Dedifferentiated amniotic fluid mesenchymal stem cell (primary cell): Measurements from ENCODE around the gene PRKCI.
"Not testable (repeated sequence)": the region's sequence is repeated elsewhere in the genome, so short reads cannot be mapped to it uniquely, and the experiment has no call there.

Experiments
- DNase-seq: peaks from one replicate; pipeline ENCODE4 v3.0.0-alpha.2; 2016; ENCODE audit errors: extremely low spot score

Gene PRKCI

DNA sequence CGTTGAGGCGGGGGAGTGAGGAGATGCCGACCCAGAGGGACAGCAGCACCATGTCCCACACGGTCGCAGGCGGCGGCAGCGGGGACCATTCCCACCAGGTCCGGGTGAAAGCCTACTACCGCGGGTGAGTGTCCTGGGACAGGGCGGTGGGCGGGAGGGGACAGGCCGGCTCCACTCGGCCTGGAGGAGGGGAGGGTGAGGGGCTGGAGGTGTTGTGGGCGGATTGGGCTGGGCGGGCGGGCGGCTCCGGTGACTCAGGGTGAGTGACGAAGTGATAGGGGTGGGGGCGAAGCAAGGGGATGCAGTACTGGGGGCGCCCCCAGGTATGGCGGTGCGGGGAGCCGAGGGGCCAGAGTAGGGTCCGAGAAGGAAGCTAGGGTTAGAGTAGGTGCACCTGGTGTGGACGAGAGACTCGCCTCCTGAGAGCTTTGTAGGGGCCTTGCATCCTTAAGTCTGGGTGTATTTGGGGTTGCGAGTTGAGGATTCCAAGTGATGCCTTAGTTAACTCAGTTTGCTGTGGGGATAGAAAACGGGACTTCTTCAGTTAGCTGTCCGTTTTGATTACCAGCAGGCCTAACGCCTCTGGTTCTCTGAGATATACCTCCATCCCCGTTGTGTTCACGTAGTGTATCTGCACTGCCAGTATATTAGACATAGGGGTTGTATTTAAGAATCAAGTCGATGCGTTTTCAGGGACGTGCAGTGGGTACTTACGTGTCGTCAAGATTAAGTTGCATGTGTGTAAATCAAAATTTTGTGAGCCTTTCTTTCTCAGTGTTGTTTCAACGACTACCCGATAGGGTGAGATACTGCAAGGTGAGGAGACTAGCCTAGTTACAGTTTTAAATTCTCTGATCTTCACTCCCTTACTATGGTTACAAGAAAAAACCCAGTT lies 670 bp downstream of the PRKCI start:
- DNase-seq: peak; percentile 16

DNA sequence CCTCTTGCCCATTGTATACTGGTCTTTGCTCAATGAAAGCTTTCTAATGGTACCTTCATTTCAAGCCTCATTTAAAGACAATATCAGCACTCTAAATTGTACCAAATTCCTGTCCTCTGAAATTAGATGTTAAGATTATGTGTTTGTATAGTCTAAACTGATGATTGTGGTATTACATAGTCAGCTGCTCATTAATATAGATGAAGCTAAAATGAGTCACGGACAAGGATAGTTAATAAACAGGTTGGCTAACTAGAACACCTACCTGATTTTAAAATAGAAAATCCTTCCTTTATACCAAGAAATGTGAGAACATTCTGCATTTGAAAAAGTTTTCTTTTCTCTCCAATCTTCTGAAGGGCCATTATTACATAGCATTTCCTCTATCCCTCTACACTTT lies 2.9 kb downstream of the PRKCI start:
- DNase-seq: no peak

DNA sequence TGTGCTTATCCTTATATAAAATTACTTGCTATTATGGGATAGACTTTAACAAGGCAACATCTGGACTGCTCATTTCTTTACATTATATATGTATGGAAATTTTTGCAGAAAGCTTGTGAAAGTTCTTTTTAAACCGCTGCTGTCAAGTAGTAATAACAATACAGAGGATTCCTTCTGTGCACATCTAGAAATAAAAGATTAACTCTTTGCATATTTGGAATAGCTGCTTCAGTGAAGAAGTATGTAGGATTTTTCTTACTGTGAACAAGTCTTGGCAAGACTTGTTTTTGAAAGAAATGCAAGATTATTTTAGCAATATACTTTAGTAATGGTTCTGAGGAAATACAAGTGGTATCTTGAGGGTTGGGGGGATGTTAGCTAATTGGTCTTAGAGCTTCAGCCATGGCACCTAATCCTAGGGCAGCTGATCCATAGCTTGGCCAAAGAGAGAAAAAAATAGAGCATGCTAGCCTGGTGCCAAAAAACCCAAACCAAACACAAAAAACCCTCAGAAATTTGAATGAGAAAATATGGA lies 4.3 kb downstream of the PRKCI start:
- peak; percentile 22 for DNase-seq

GRCh38 chr3:170228093-170228766 lies 6.0 kb downstream of the PRKCI start:
- DNase-seq: no peak

GRCh38 chr3:170232266-170232665 lies 10.0 kb downstream of the PRKCI start:
- DNase-seq: no peak

- peak; percentile 75 for DNase-seq
These were observed 11.3 kb downstream of the PRKCI start for GRCh38 chr3:170233530-170233929.

GRCh38 chr3:170240142-170240541 lies 17.9 kb downstream of the PRKCI start:
- DNase-seq: no peak

DNA sequence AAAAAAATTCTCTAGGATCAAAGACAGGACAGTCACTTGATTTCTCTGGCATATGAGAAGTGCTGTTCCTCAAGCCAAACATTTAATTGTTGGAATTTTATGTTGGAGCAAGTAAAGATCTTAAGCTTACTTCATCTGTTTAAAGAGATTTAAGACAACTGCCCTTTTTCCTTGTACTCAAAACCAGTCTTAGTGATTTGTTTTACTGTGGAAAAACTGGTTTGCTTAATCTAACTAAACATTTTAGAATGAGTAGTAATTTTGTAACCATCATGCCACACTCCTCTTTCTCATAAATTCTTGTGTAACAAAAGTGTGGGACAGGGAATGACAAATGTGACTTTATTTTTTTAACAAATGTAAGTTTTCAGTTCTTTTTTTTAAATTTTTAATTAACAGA lies 18.4 kb downstream of the PRKCI start:
- no peak for DNase-seq

GRCh38 chr3:170244576-170244975 lies 22.4 kb downstream of the PRKCI start:
- no peak for DNase-seq

DNA sequence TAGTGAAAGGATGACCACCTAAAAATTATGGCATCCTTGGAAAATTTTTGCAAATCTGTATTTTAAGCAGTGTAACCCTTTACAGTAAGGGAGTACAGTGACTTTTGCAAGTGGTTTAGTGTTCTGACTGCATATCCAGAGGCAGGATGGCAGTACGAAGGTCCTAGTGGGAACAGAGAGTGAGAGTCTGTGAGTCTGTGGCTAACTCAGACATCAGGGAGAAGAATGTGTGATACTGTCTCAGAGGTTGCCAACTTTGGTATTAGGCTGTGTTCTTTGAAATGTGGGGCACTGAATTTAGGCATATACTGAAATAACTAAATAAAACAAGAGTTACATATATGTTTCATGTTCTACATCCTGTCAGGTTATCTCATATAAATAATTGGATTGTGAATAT lies 25.7 kb downstream of the PRKCI start:
- no peak for DNase-seq

DNA sequence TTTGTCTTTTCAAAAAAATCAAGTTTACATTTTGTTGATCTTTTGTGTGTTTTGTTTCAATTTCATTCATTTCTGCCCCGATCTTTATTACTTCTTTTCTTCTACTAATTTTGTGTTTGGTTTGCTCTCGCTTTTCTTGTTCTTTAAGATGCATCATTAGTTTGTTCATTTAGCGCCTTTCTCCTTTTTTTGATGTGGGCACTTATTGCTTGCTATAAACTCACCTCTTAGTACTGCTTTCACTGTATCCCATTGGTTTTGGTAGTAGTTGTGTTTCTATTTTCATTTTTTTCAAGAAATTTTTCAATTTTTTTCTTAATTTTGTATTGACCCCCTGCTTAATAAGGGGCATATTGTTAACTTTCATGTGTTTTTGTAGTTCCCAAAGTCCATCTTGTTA lies 34.4 kb downstream of the PRKCI start:
- DNase-seq: no peak

GRCh38 chr3:170257145-170257544 lies 34.9 kb downstream of the PRKCI start:
- DNase-seq: no peak

DNA sequence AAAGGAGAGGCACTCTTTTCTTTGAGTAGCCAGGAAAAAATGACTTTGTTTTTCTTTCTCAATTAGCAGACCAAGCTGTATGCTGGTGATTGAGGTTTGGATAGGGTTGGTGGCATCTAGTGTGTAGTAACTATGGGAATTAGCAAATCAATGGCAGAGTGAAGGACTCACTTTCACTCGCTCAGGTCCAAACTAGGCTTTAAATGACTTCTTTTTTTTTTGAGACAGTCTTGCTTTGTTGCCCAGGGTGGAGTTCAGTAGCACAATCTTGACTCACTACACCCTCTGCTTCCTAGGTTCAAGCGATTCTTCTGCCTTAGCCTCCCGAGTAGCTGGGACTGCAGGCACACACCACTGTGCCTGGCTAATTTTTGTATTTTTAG lies 35.9 kb downstream of the PRKCI start:
- no peak for DNase-seq

DNA sequence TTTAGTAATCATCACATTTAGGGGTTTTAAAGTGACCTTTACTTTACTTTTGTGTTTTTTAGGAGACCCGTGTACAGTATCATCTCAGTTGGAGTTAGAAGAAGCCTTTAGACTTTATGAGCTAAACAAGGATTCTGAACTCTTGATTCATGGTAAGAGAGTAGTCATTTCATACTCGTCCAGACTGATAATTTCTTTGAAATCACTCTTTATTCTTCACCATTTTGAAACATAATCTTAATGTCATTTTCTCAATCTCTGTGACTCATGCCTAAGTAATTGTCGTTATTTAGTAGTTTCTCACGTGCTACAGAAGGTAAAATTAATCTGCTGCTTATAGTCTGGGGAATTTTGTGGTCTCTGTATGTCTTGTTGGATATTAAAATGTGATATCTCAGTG lies 37.7 kb downstream of the PRKCI start:
- DNase-seq: no peak

- no peak for DNase-seq
These were observed 45.6 kb downstream of the PRKCI start for GRCh38 chr3:170267793-170268192.

DNA sequence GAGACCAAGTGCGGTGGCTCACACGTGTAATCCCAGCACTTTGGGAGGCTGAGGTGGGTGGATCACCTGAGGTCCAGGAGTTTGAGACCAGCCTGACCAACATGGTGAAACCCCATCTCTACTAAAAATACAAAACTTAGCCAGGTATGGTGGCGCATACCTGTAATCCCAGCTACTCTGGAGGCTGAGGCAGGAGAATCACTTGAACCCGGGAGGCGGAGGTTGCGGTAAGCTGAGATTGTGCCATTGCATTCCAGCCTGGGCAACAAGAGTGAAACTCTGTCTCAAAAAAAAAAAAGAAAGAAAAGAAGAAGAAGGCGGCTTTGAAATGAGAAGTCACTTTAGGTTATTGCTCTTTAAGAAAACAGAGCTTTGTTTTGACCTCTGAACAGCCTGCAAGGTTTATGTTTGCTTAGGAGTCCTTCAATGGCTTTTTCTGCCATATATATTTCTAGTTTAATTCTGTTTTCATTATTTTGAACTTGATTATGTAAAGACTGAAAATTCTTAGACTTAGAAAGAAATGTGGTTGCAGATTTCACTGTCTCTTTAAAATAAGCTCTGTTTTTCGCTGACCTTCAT lies 47.5 kb downstream of the PRKCI start:
- not testable (repeated sequence) for DNase-seq

GRCh38 chr3:170270282-170270881 lies 48.2 kb downstream of the PRKCI start:
- DNase-seq: no peak

GRCh38 chr3:170274641-170275040 lies 52.4 kb downstream of the PRKCI start:
- DNase-seq: no peak

- no peak for DNase-seq
These were observed 53.6 kb downstream of the PRKCI start for GRCh38 chr3:170275832-170276231.

- DNase-seq: not testable (repeated sequence)
These were observed 55.1 kb downstream of the PRKCI start for GRCh38 chr3:170277311-170277710.

GRCh38 chr3:170277833-170278580 lies 55.8 kb downstream of the PRKCI start:
- DNase-seq: no peak
